IMR-90 (cell line): ENCODE measurements around the gene ACADSB. TPM values are rescaled to one million over a fixed set of nuclear protein-coding genes. Genes with fewer than 3 reads are reported as not detected.

Experiments
- ATAC-seq: fragments of 200-7000 bp; cut with Tn5 transposase; 2 replicates; pipeline ENCODE4 v1.9.1; 2020; ENCODE audit warnings: low read depth, mild to moderate bottlenecking, moderate library complexity
- BruUV-seq: library from RNA; stranded (reverse); fragments of 400-500 nt; replicated peaks from 2 replicates; lab custom pipeline; 2021; lab: Mats Ljungman, UMichigan
- CTCF ChIA-PET: fragments of 300-600 bp; formaldehyde crosslinking; extraction: SDS; loops from one replicate; lab custom pipeline; 2021; ENCODE audit warnings: antibody characterized with exemption; lab: Yijun Ruan, JAX
- POLR2A ChIA-PET: fragments of 300-600 bp; sonication (Branson Sonifier 250); formaldehyde crosslinking; loops from one replicate; lab custom pipeline; 2022; ENCODE audit warnings: antibody characterized with exemption; ENCODE audit not compliant: unreplicated experiment; lab: Charles Lee
- DNase-seq: peaks from one replicate; pipeline ENCODE4 v3.0.0; 2013
- H2AFZ ChIP-seq: replicated peaks from 2 replicates; pipeline ENCODE3; 2013; ENCODE audit warnings: low read length, mild to moderate bottlenecking; ENCODE audit not compliant: poor library complexity
- H2AK5ac ChIP-seq: 2 replicates; pipeline ENCODE4 v1.6.1; 2013; ENCODE audit warnings: low read depth, low read length, inconsistent platforms
- H2AK9ac ChIP-seq: replicated peaks from 2 replicates; pipeline ENCODE3; 2013; ENCODE audit warnings: mild to moderate bottlenecking, low read depth, low read length, moderate library complexity; ENCODE audit not compliant: poor library complexity
- H2BK120ac ChIP-seq: 2 replicates; pipeline ENCODE4 v1.6.1; 2013; ENCODE audit warnings: low read depth, low read length, inconsistent platforms
- H2BK15ac ChIP-seq: 3 replicates; pipeline ENCODE4 v1.6.1; 2013; ENCODE audit warnings: low read depth, low read length, inconsistent platforms
- H2BK20ac ChIP-seq: 2 replicates; pipeline ENCODE4 v1.6.1; 2013; ENCODE audit warnings: low read depth, mild to moderate bottlenecking, inconsistent platforms, low read length, moderate library complexity
- H2BK5ac ChIP-seq: 2 replicates; pipeline ENCODE4 v1.6.1; 2013; ENCODE audit warnings: mild to moderate bottlenecking, low read depth, low read length, inconsistent platforms; ENCODE audit not compliant: poor library complexity, severe bottlenecking
- H3K14ac ChIP-seq: replicated peaks from 2 replicates; pipeline ENCODE4 v1.6.1; 2013; ENCODE audit warnings: low read depth, low read length, inconsistent platforms
- H3K18ac ChIP-seq: 2 replicates; pipeline ENCODE4 v1.6.1; 2013; ENCODE audit warnings: low read depth, low read length, control low read depth
- H3K23ac ChIP-seq: 2 replicates; pipeline ENCODE4 v1.6.1; 2013; ENCODE audit warnings: low read depth, low read length, inconsistent platforms
- H3K27ac ChIP-seq: 2 replicates; pipeline ENCODE4 v1.5.1; 2013; ENCODE audit warnings: mild to moderate bottlenecking, control low read depth, low read length; ENCODE audit not compliant: insufficient read depth
- H3K27me3 ChIP-seq: 2 replicates; pipeline ENCODE4 v1.6.1; 2013; ENCODE audit warnings: low read length; ENCODE audit not compliant: control insufficient read depth, insufficient read depth
- H3K36me3 ChIP-seq: 2 replicates; pipeline ENCODE4 v1.6.1; 2013; ENCODE audit warnings: low read length, mixed read lengths; ENCODE audit not compliant: control insufficient read depth, insufficient read depth
- H3K4ac ChIP-seq: 2 replicates; pipeline ENCODE4 v1.6.1; 2013; ENCODE audit warnings: low read depth, low read length, inconsistent platforms
- H3K4me1 ChIP-seq: 2 replicates; pipeline ENCODE4 v1.6.1; 2013; ENCODE audit warnings: low read length, mixed read lengths; ENCODE audit not compliant: control insufficient read depth, insufficient read depth
- H3K4me2 ChIP-seq: 2 replicates; pipeline ENCODE4 v1.6.1; 2013; ENCODE audit warnings: low read depth, mild to moderate bottlenecking, control low read depth, low read length, moderate library complexity
- H3K4me3 ChIP-seq: 2 replicates; pipeline ENCODE4 v1.5.1; 2013; ENCODE audit warnings: low read depth, mild to moderate bottlenecking, control low read depth, low read length, moderate library complexity; ENCODE audit not compliant: insufficient read depth
- H3K56ac ChIP-seq: 2 replicates; pipeline ENCODE4 v1.6.1; 2013; ENCODE audit warnings: low read length, inconsistent platforms; ENCODE audit not compliant: insufficient read depth; ENCODE audit errors: extremely low read depth
- H3K79me1 ChIP-seq, 2 experiments: 2 replicates each; pipeline ENCODE4 v1.6.1; 2013; ENCODE audit warnings: low read length in 2 of 2, inconsistent platforms in 1 of 2, low read depth in 1 of 2
- H3K9ac ChIP-seq: 2 replicates; pipeline ENCODE4 v1.6.1; 2013; ENCODE audit warnings: low read depth, low read length, control low read depth
- H3K9me1 ChIP-seq: 2 replicates; pipeline ENCODE4 v1.6.1; 2013; ENCODE audit warnings: low read length, inconsistent platforms; ENCODE audit not compliant: insufficient read depth
- H3K9me3 ChIP-seq: 2 replicates; pipeline ENCODE4 v1.6.1; 2013; ENCODE audit warnings: low read length; ENCODE audit not compliant: control insufficient read depth, insufficient read depth
- H4K20me1 ChIP-seq: 2 replicates; pipeline ENCODE4 v1.6.1; 2013; ENCODE audit warnings: low read length, inconsistent platforms; ENCODE audit not compliant: insufficient read depth
- H4K5ac ChIP-seq: 2 replicates; pipeline ENCODE4 v1.6.1; 2013; ENCODE audit warnings: mild to moderate bottlenecking, low read depth, low read length, control low read depth
- H4K8ac ChIP-seq, 2 experiments: 2 replicates each; pipeline ENCODE4 v1.6.1; 2013; ENCODE audit warnings: low read depth in 2 of 2, low read length in 2 of 2, control low read depth in 1 of 2, inconsistent platforms in 1 of 2
- H4K91ac ChIP-seq: 2 replicates; pipeline ENCODE4 v1.6.1; 2013; ENCODE audit warnings: low read depth, low read length, inconsistent platforms; ENCODE audit not compliant: insufficient read depth
- BHLHE40 ChIP-seq: fragments of 150-350 bp; IDR thresholded peaks from 2 replicates; pipeline ENCODE4 v1.6.1; 2016; ENCODE audit warnings: mild to moderate bottlenecking, low read depth, low read length
- CEBPB ChIP-seq: IDR thresholded peaks from 2 replicates; pipeline ENCODE4 v1.6.1; 2012; ENCODE audit warnings: low read depth, low read length, improper control_type of control experiment
- CHD1 ChIP-seq: IDR thresholded peaks from 2 replicates; pipeline ENCODE4 v1.6.1; 2012; ENCODE audit warnings: low read depth, low read length, improper control_type of control experiment
- FOS ChIP-seq: fragments of 150-350 bp; IDR thresholded peaks from 2 replicates; pipeline ENCODE4 v1.6.1; 2016; ENCODE audit warnings: low read depth, low read length
- MAFK ChIP-seq: IDR thresholded peaks from 2 replicates; pipeline ENCODE4 v1.6.1; 2012; ENCODE audit warnings: low read depth, low read length, improper control_type of control experiment
- MAZ ChIP-seq: IDR thresholded peaks from 2 replicates; pipeline ENCODE4 v1.6.1; 2012; ENCODE audit warnings: low read depth, mild to moderate bottlenecking, low read length, improper control_type of control experiment, moderate library complexity, borderline replicate concordance
- MXI1 ChIP-seq: IDR thresholded peaks from 2 replicates; pipeline ENCODE4 v1.6.1; 2012; ENCODE audit warnings: low read depth, mild to moderate bottlenecking, low read length, moderate library complexity, borderline replicate concordance
- NFE2L2 ChIP-seq: fragments of 150-350 bp; IDR thresholded peaks from 2 replicates; pipeline ENCODE4 v1.6.1; 2016; ENCODE audit warnings: low read depth, mild to moderate bottlenecking, low read length
- POLR2A ChIP-seq: IDR thresholded peaks from 2 replicates; pipeline ENCODE4 v1.6.1; 2012; ENCODE audit warnings: mild to moderate bottlenecking, low read depth, low read length
- RAD21 ChIP-seq: IDR thresholded peaks from 2 replicates; pipeline ENCODE4 v1.6.1; 2012; ENCODE audit warnings: low read length, improper control_type of control experiment
- RCOR1 ChIP-seq: IDR thresholded peaks from 2 replicates; pipeline ENCODE4 v1.6.1; 2012; ENCODE audit warnings: mild to moderate bottlenecking, low read length, improper control_type of control experiment; ENCODE audit not compliant: insufficient replicate concordance
- RFX5 ChIP-seq: IDR thresholded peaks from 2 replicates; pipeline ENCODE4 v1.8.0; 2012; ENCODE audit warnings: low read depth, mild to moderate bottlenecking, low read length, moderate library complexity
- SMC3 ChIP-seq: fragments of 150-350 bp; IDR thresholded peaks from 2 replicates; pipeline ENCODE4 v1.6.1; 2016; ENCODE audit warnings: low read depth, mild to moderate bottlenecking, antibody characterized with exemption, low read length, moderate library complexity
- whole genome bisulfite sequencing, 2 experiments: methylation state at CpG; one replicate each; pipeline versions ENCODE4 v1.1.5 to v1.1.7; 2013; ENCODE audit warnings: missing lambda C conversion rate in 2 of 2; ENCODE audit not compliant: insufficient read length in 1 of 2; ENCODE audit errors: extremely low coverage in 2 of 2; 5-methylcytosine and 5-hydroxymethylcytosine counted together
- dilution Hi-C: fragments of 300-500 bp; cut with HindIII; formaldehyde crosslinking; loops from one replicate; pipeline ENCODE4 v1.14.3; 2018; ENCODE audit warnings: low sequenced_read_pairs; ENCODE audit not compliant: unreplicated experiment
- in situ Hi-C: fragments of 300-500 bp; cut with MboI; formaldehyde crosslinking; loops from 3 replicates; pipeline ENCODE4 v1.14.3; 2019; ENCODE audit warnings: low sequenced_read_pairs, inconsistent platforms, mixed read lengths
- intact Hi-C: fragments of 100-400 bp; cut with micrococcal nuclease; formaldehyde crosslinking; loops from 2 replicates; pipeline ENCODE4 v1.10.0; 2022
- polyA plus RNA-seq, 3 experiments: library from polyadenylated mRNA; depleted of rRNA; stranded (reverse); fragments of >200 nt; gene quantifications; 2 replicates each; pipeline ENCODE4 v1.2.3, GENCODE V29; 2012; ENCODE audit warnings: low replicate concordance in 1 of 3
- total RNA-seq: library from RNA; depleted of rRNA; stranded (reverse); fragments of >200 nt; gene quantifications from 2 replicates; pipeline ENCODE4 v1.2.3, GENCODE V29; 2012
- TF ChIP-seq, protein P1 (sequence below): conservative IDR thresholded peaks from 2 replicates; pipeline ENCODE4 v1.5.1; 2012; ENCODE audit warnings: mild to moderate bottlenecking, low read depth, low read length, improper control_type of control experiment
- TF ChIP-seq, protein P2 (sequence below): fragments of 150-350 bp; IDR thresholded peaks from 2 replicates; pipeline ENCODE4 v1.6.1; 2016; ENCODE audit warnings: low read depth, mild to moderate bottlenecking, low read length, moderate library complexity, borderline replicate concordance
- TF ChIP-seq, protein P3 (sequence below): fragments of 150-350 bp; IDR thresholded peaks from 2 replicates; pipeline ENCODE4 v1.6.1; 2017; ENCODE audit warnings: mild to moderate bottlenecking, antibody characterized with exemption, low read length, low read depth

The ACADSB gene
- total and polyA plus RNA-seq, 2 of the 4 experiments (the other 2 are of a cell fraction) = 6.2 to 10.6 TPM

DNA sequence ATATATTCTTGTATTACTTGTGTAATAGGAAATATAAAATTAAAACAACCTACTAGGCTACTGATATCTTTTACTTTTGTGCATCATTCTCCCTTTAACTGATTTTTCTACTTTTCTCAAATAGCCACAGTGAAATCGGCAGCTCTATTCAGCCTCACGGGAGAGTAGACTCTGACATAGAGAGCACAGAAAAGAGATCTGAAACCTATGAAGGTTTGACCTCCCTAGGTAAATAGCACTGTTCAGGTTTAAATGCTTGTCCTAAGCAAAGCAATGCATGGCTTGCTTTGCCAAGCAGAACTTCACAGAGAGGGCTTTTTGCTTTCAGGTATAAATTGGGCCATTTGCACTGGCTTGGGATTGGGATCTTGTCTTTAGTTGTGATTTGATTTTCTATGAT, 53.1 kb downstream of the ACADSB start:
- CTCF ChIA-PET = no interaction called here
- no peak for DNase-seq
- H3K4me2 ChIP-seq = no peak overlapping the region

More for the DNA sequence above, 53.1 kb downstream of the ACADSB start:
- Histone ChIP-seq H2AK9ac (no peak overlapping the region), H3K4me3 (no peak overlapping the region), H3K4me1 (no peaks in the 10 kb centered on the region), H3K36me3 (no peaks in the 10 kb centered on the region), H4K5ac (no peak overlapping the region), H4K91ac (no peak overlapping the region), H4K20me1 (no peaks in the 10 kb centered on the region), H3K79me1 (no peaks in the 10 kb centered on the region), H2AFZ (no peak overlapping the region), H3K27ac (no peak overlapping the region), H3K4ac (no peak overlapping the region), H3K9ac (no peak overlapping the region), H3K9me3 (no peaks in the 10 kb centered on the region), H3K56ac (no peak overlapping the region), H4K8ac (no peak overlapping the region), H2BK5ac (no peak overlapping the region), H2AK5ac (no peak overlapping the region), H3K9me1 (no peaks in the 10 kb centered on the region), H2BK20ac (no peak overlapping the region), H3K14ac (no peak overlapping the region), H2BK120ac (no peak overlapping the region), H3K27me3 (no peaks in the 10 kb centered on the region), H3K18ac (no peak overlapping the region), H2BK15ac (no peak overlapping the region), H3K23ac (no peak overlapping the region)
- WGBS, 2 experiments = no CpG with 5 or more reads among the region's 2 CpGs
- in situ Hi-C loops (no loop called here), dilution Hi-C loops (no loop called here), intact Hi-C loops (no loop called here)
- ATAC-seq = no peak
- TF ChIP-seq POLR2A = no peak
- TF ChIP-seq, protein P1, sequence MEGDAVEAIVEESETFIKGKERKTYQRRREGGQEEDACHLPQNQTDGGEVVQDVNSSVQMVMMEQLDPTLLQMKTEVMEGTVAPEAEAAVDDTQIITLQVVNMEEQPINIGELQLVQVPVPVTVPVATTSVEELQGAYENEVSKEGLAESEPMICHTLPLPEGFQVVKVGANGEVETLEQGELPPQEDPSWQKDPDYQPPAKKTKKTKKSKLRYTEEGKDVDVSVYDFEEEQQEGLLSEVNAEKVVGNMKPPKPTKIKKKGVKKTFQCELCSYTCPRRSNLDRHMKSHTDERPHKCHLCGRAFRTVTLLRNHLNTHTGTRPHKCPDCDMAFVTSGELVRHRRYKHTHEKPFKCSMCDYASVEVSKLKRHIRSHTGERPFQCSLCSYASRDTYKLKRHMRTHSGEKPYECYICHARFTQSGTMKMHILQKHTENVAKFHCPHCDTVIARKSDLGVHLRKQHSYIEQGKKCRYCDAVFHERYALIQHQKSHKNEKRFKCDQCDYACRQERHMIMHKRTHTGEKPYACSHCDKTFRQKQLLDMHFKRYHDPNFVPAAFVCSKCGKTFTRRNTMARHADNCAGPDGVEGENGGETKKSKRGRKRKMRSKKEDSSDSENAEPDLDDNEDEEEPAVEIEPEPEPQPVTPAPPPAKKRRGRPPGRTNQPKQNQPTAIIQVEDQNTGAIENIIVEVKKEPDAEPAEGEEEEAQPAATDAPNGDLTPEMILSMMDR = no peak
- TF ChIP-seq SMC3 = no peak
- TF ChIP-seq CEBPB = no peak
- TF ChIP-seq FOS = no peak
- TF ChIP-seq NFE2L2 = no peak
- TF ChIP-seq, protein P2, sequence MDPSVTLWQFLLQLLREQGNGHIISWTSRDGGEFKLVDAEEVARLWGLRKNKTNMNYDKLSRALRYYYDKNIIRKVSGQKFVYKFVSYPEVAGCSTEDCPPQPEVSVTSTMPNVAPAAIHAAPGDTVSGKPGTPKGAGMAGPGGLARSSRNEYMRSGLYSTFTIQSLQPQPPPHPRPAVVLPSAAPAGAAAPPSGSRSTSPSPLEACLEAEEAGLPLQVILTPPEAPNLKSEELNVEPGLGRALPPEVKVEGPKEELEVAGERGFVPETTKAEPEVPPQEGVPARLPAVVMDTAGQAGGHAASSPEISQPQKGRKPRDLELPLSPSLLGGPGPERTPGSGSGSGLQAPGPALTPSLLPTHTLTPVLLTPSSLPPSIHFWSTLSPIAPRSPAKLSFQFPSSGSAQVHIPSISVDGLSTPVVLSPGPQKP = no peak
- no peak for TF ChIP-seq RCOR1
- no peak for TF ChIP-seq RAD21
- TF ChIP-seq RFX5 = no peak
- TF ChIP-seq, protein P3, sequence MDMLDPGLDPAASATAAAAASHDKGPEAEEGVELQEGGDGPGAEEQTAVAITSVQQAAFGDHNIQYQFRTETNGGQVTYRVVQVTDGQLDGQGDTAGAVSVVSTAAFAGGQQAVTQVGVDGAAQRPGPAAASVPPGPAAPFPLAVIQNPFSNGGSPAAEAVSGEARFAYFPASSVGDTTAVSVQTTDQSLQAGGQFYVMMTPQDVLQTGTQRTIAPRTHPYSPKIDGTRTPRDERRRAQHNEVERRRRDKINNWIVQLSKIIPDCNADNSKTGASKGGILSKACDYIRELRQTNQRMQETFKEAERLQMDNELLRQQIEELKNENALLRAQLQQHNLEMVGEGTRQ = no peak
- no peak for TF ChIP-seq BHLHE40
- TF ChIP-seq MAZ = no peak
- no peak for TF ChIP-seq CHD1
- TF ChIP-seq MAFK = no peak
- TF ChIP-seq MXI1 = no peak
- POLR2A ChIA-PET = no interaction called here
- BruUV-seq = no TSS peak
